Measurements from ENCODE around the gene OR4B1.
"Not testable (repeated sequence)": the region's sequence is repeated elsewhere in the genome, so short reads cannot be mapped to it uniquely, and the experiment has no call there.

Gene OR4B1, protein sequence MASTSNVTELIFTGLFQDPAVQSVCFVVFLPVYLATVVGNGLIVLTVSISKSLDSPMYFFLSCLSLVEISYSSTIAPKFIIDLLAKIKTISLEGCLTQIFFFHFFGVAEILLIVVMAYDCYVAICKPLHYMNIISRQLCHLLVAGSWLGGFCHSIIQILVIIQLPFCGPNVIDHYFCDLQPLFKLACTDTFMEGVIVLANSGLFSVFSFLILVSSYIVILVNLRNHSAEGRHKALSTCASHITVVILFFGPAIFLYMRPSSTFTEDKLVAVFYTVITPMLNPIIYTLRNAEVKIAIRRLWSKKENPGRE

DNA sequence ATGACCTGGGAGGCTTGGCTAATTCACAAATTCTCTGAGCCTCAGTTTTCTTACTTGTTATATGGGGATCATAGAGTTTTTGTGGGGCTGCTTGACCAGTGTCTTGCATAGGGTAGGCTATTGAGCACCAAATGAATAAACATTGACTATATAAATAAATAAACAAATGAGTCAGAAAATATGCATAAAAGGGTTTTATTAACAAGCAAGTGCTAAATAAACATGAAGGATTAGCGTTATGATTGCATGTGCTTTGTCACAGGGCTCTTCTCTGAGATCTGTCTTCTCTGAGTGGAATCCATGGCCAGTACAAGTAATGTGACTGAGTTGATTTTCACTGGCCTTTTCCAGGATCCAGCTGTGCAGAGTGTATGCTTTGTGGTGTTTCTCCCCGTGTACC lies at the start of gene OR4B1:
TSS of gene OR4B1 (plus strand) at position 301 of the 400 bp plus-strand sequence. CDS start at position 301, 0 bp downstream.
- DNase-seq (ENCODE audit: low read depth) = no peak

GRCh38 chr11:48167380-48167779 lies 49.2 kb upstream of the OR4B1 start:
- DNase-seq (ENCODE audit: low read depth) = no peak

DNA sequence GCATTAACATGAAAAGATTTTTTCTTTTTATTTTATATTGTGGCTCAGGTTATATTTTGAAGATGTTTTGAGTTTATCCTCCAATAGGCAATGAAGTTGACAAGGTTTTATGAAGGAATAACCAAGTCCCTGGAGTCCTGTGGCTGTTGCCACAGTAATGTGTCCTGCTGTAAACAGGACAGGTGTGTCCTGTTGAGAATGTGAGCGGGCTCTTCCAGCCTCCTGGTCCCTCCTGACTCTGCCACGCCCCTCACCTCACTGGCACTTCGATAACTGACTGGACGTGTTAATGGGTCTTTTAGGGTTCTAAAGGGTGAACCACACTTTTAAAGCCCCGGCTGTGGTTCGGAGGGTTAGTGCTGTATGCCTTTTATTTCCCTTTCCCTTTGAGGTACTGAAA lies 47.8 kb upstream of the OR4B1 start:
- DNase-seq (ENCODE audit: low read depth) = no peak

- DNase-seq (ENCODE audit: low read depth) = no peak
Measured at GRCh38 chr11:48169259-48169658, 47.4 kb upstream of the OR4B1 start.

DNA sequence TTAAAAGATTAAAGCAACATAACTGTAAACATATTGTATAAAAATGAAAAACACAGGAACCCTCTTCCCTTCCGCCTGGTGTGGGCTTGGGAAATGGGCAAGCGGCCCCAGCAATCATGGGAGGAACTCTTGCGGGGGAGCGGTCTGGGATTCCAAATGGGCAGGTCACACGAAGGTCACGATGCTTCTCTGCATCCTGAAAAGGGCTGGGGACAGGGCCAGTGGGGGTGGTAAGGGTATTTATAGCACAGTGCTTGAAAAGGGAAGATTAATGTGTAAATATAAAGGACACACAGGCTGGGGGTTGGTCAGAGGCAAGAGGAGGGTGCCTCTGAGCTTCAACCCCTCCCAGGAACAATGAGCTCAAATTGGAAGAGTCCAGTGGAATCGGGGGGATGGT lies 46.9 kb upstream of the OR4B1 start:
- DNase-seq (ENCODE audit: low read depth) = no peak

GRCh38 chr11:48170241-48171233 lies 46.1 kb upstream of the OR4B1 start:
- peak; percentile 43 for DNase-seq (ENCODE audit: low read depth)

- DNase-seq (ENCODE audit: low read depth) = no peak
Measured at GRCh38 chr11:48172818-48173609, 43.6 kb upstream of the OR4B1 start.

- no peak for DNase-seq (ENCODE audit: low read depth)
Measured at GRCh38 chr11:48177661-48178060, 38.9 kb upstream of the OR4B1 start.

DNA sequence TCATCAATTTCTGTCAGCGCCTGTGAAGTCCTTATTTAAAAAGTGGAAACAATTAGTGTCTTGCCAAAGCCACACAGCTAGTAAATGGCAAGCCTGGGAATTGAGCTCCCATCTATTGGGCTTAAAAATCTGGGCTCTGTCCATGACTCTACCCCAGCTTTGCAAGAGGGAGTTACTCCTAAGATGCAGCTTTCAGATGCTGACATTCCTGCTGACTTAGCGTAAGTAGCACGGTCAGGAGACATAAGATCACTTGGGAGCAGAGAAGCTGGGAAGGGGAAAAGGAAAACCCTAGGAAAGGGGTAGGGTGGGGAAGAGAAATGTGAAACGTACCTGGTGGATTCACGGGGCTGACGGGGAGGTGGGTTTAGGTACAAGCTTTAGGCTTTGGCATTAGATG lies 36.0 kb upstream of the OR4B1 start:
- DNase-seq (ENCODE audit: low read depth) = no peak

DNA sequence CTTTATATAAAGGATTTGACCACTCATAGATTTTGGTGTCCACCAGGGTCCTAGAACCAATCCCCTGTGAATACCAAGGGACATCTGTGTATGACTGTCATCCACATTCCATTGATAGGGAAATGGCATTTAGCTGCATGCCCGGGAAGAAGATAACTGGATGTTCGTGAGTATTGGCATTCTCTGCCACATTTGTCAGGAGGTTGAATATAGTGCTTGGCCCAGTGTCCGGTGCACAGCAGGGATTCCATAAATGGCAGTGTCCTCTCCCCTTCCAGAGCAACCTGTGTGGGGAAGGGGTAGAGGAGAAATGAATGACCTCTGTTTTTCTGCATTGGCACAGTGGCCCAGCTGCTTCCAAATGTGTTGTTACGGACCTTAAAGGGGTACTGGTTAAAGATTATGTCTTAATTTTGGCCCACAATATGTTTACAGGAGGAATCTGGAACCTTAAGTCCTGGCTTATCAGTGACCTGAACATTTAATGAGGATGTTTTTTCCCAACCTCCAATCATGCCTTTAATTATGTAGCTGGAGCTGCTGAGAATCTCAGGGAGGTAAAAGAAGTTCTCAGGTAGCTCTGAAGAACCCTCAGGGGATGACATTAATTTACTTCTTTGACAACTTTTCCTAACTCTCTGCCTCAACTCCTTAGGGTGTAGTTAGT lies 33.6 kb upstream of the OR4B1 start:
- no peak for DNase-seq (ENCODE audit: low read depth)

- DNase-seq (ENCODE audit: low read depth) = no peak
Measured at GRCh38 chr11:48184452-48184851, 32.2 kb upstream of the OR4B1 start.

- DNase-seq (ENCODE audit: low read depth) = not testable (repeated sequence)
Measured at GRCh38 chr11:48190906-48191654, 25.5 kb upstream of the OR4B1 start.

- no peak for DNase-seq (ENCODE audit: low read depth)
Measured at GRCh38 chr11:48193876-48194275, 22.7 kb upstream of the OR4B1 start.

GRCh38 chr11:48207881-48208280 lies 8.7 kb upstream of the OR4B1 start:
- DNase-seq (ENCODE audit: low read depth) = no peak

- peak; percentile 11 for DNase-seq (ENCODE audit: low read depth)
Measured at GRCh38 chr11:48210052-48210451, 6.6 kb upstream of the OR4B1 start.

DNA sequence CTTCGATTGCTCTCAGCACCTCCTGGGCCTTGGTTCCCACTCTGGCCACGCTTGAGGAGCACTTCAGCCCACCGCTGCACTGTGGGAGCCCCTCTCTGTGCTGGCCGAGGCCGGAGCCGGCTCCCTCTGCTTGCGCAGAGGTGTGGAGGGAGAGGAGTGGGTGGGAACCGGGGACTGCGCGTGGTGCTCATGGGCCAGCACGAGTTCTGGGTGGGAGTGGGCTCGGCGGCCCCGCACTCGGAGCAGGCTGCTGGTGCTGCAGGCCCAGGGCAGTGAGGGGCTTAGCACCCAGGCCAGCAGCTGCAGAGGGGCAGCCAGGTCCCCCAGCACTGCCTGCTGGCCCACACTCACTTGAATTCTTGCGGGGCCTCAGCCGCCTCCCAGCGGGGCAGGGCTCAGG lies 12.2 kb downstream of the OR4B1 start:
- no peak for DNase-seq (ENCODE audit: low read depth)

DNA sequence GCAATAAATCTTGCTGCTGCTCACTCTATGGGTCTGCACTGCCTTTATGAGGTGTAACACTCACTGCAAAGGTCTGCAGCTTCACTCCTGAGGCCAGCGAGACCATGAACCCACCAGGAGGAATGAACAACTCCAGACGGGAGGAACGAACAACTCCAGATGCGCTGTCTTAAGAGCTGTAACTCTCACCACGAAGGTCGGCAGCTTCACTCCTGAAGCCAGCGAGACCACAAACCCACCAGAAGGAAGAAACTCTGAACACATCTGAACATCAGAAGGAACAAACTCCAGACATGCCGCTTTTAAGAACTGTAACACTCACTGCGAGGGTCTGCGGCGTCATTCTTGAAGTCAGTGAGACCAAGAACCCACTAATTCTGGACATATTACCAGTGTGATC lies 13.4 kb downstream of the OR4B1 start:
- not testable (repeated sequence) for DNase-seq (ENCODE audit: low read depth)

DNA sequence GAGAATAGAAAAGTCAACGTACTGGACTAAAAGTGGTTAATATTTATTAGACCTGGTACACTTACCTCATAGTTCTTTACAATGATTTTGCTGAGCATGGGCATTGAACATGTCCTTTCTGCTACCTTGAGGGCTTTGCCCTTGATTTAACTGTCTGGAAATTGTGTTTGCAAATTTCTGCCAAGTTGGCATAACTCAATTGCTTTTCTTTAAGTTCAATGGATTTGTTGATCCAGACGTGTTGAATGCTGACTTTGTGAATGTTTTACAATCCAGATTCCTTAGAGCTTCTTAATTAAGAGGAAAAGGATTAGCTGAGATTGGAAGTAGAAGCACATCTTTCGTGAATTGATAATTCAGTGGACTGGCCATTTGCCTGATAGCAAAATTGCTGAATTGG lies 21.1 kb downstream of the OR4B1 start:
- DNase-seq (ENCODE audit: low read depth) = no peak

- no peak for DNase-seq (ENCODE audit: low read depth)
Measured at GRCh38 chr11:48242501-48242900, 25.9 kb downstream of the OR4B1 start.

DNA sequence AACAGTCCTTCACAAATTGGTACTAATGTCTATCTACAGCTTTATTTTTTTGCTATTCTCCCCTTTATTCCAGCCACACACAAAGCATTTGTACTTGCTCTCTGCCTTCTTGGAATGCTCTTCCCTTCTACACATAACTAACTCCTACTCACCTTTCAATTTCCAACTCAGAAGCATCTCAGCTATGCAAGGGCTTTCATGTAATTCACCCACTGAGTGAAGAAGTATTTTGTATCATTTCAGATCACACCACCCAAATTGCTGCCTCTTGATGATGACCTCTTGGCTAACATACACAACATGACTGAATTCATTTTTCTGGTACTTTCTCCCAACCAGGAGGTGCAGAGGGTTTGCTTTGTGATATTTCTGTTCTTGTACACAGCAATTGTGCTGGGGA lies 28.2 kb downstream of the OR4B1 start, which contains the start of gene OR4X2:
TSS of gene OR4X2 (plus strand) at position 301 of the 400 bp plus-strand sequence. CDS start at position 301, 0 bp downstream.
- no peak for DNase-seq (ENCODE audit: low read depth)

- no peak for DNase-seq (ENCODE audit: low read depth)
Measured at GRCh38 chr11:48248902-48249301, 32.3 kb downstream of the OR4B1 start.
